HPDE6-E6E7 (cell line): Measurements from ENCODE around the gene CLCA2.

Experiments
- DNase-seq: peaks from one replicate; pipeline ENCODE4 v3.0.0; 2011; ENCODE audit warnings: missing footprints; ENCODE audit errors: extremely low spot score

CLCA2 gene

GRCh38 chr1:86430376-86430775, 6.4 kb downstream of the CLCA2 start:
- peak; percentile 49 for DNase-seq

- no peak for DNase-seq
Measured at GRCh38 chr1:86434059-86434458, 10.1 kb downstream of the CLCA2 start.

GRCh38 chr1:86435327-86435726, 11.4 kb downstream of the CLCA2 start:
- no peak for DNase-seq

- no peak for DNase-seq
Measured at GRCh38 chr1:86436041-86436440, 12.1 kb downstream of the CLCA2 start.

GRCh38 chr1:86441581-86441980, 17.6 kb downstream of the CLCA2 start:
- DNase-seq: no peak

- DNase-seq: no peak
Measured at GRCh38 chr1:86441997-86442396, 18.0 kb downstream of the CLCA2 start.

GRCh38 chr1:86445919-86446318, 21.9 kb downstream of the CLCA2 start:
- DNase-seq: no peak

GRCh38 chr1:86447198-86447790, 23.3 kb downstream of the CLCA2 start:
- DNase-seq: no peak

GRCh38 chr1:86448670-86449069, 24.7 kb downstream of the CLCA2 start:
- DNase-seq: no peak

- DNase-seq: no peak
Measured at GRCh38 chr1:86449103-86449502, 25.1 kb downstream of the CLCA2 start.

- no peak for DNase-seq
Measured at GRCh38 chr1:86450847-86451246, 26.9 kb downstream of the CLCA2 start.

GRCh38 chr1:86453664-86454063, 29.7 kb downstream of the CLCA2 start:
- no peak for DNase-seq

- no peak for DNase-seq
Measured at GRCh38 chr1:86455073-86455472, 31.1 kb downstream of the CLCA2 start.

- DNase-seq: no peak
Measured at GRCh38 chr1:86460998-86461397, 37.0 kb downstream of the CLCA2 start.

GRCh38 chr1:86461482-86461881, 37.5 kb downstream of the CLCA2 start:
- DNase-seq: no peak

GRCh38 chr1:86464819-86465218, 40.8 kb downstream of the CLCA2 start:
- no peak for DNase-seq

- DNase-seq: no peak
Measured at GRCh38 chr1:86466109-86466844, 42.3 kb downstream of the CLCA2 start.

- DNase-seq: no peak
Measured at GRCh38 chr1:86466986-86467385, 43.0 kb downstream of the CLCA2 start.

GRCh38 chr1:86468501-86468977, 44.6 kb downstream of the CLCA2 start, which contains the start of gene CLCA1:
TSS of gene CLCA1 (plus strand) at chr1:86468927. CDS start at chr1:86468972, 45 bp downstream.
- no peak for DNase-seq

- no peak for DNase-seq
Measured at GRCh38 chr1:86470859-86471258, 46.9 kb downstream of the CLCA2 start.

GRCh38 chr1:86471291-86471690, 47.3 kb downstream of the CLCA2 start:
- DNase-seq: no peak

GRCh38 chr1:86472152-86472551, 48.2 kb downstream of the CLCA2 start:
- no peak for DNase-seq

GRCh38 chr1:86472767-86473166, 48.8 kb downstream of the CLCA2 start:
- DNase-seq: no peak
